ENCODE data around the gene HDAC4.

Gene HDAC4

GRCh38 chr2:239441261-239442078 lies 40.6 kb upstream of the HDAC4 start:
- peak in 1 of 2 experiments; percentile 23 for DNase-seq (ENCODE audit: low read depth in 1 of 2, low spot score in 1 of 2)
- H3K27me3 ChIP-seq (ENCODE audit: insufficient read depth, poor library complexity, severe bottlenecking), result no peaks in the 10 kb centered on the region
- H3K27ac ChIP-seq (replicated peaks), result no peak overlapping the region
- TF ChIP-seq GABPA (IDR thresholded peaks at IDR 0.05; ENCODE audit: low read depth) (no peak), SPI1 (IDR thresholded peaks at IDR 0.05; ENCODE audit: borderline replicate concordance, low read depth) (no peak), REST (IDR thresholded peaks at IDR 0.05; ENCODE audit: insufficient replicate concordance, low read depth) (no peak), CTCF (IDR thresholded peaks at IDR 0.05; ENCODE audit: insufficient read depth, low read length) (no peak), POLR2AphosphoS5 (IDR thresholded peaks at IDR 0.05; ENCODE audit: low read depth) (no peak)
- H3K4me3 ChIP-seq (replicated peaks; ENCODE audit: insufficient read depth, low read length), result no peak overlapping the region

GRCh38 chr2:239440511-239440959 lies 39.7 kb upstream of the HDAC4 start:
- TF ChIP-seq REST (IDR thresholded peaks at IDR 0.05; ENCODE audit: insufficient replicate concordance, low read depth) (no peak), SPI1 (IDR thresholded peaks at IDR 0.05; ENCODE audit: borderline replicate concordance, low read depth) (no peak), GABPA (IDR thresholded peaks at IDR 0.05; ENCODE audit: low read depth) (no peak), POLR2AphosphoS5 (IDR thresholded peaks at IDR 0.05; ENCODE audit: low read depth) (no peak), CTCF (IDR thresholded peaks at IDR 0.05; ENCODE audit: insufficient read depth, low read length) (no peak)
- H3K27ac ChIP-seq (replicated peaks), result no peak overlapping the region
- H3K27me3 ChIP-seq (ENCODE audit: insufficient read depth, poor library complexity, severe bottlenecking), result no peaks in the 10 kb centered on the region
- no peak for DNase-seq (ENCODE audit: low read depth in 1 of 2, low spot score in 1 of 2)
- H3K4me3 ChIP-seq (replicated peaks; ENCODE audit: insufficient read depth, low read length), result no peak overlapping the region

GRCh38 chr2:239439754-239440315 lies 39.0 kb upstream of the HDAC4 start:
- H3K27ac ChIP-seq (replicated peaks), result no peak overlapping the region
- no peaks in the 10 kb centered on the region for H3K27me3 ChIP-seq (ENCODE audit: insufficient read depth, poor library complexity, severe bottlenecking)
- no peak overlapping the region for H3K4me3 ChIP-seq (replicated peaks; ENCODE audit: insufficient read depth, low read length)
- DNase-seq (ENCODE audit: low read depth in 1 of 2, low spot score in 1 of 2), result no peak
- TF ChIP-seq REST (IDR thresholded peaks at IDR 0.05; ENCODE audit: insufficient replicate concordance, low read depth) (no peak), POLR2AphosphoS5 (IDR thresholded peaks at IDR 0.05; ENCODE audit: low read depth) (no peak), GABPA (IDR thresholded peaks at IDR 0.05; ENCODE audit: low read depth) (no peak), SPI1 (IDR thresholded peaks at IDR 0.05; ENCODE audit: borderline replicate concordance, low read depth) (no peak), CTCF (IDR thresholded peaks at IDR 0.05; ENCODE audit: insufficient read depth, low read length) (no peak)

Data from HL-60 (cell line).